ENCODE data around the gene DSTYK.

The DSTYK gene

GRCh38 chr1:205211169-205211838 is at the start of gene DSTYK:
Gene DSTYK (minus strand): TSS chr1:205211702. CDS start chr1:205211535, 167 bp downstream.
- Histone ChIP-seq H2AFZ (peak within 1 kb of the TSS; percentile 97), H3K27ac (peak within 1 kb of the TSS; percentile 90), H3K27me3 (ENCODE audit: control insufficient read depth, insufficient read depth, low read length) (no peaks in the 10 kb centered on the region), H3K79me2 (peaks cover 25% of the 10 kb centered on the region), H3K4me1 (peaks cover 2% of the 10 kb centered on the region), H3K36me3 (ENCODE audit: control insufficient read depth, insufficient read depth, low read length) (no peaks in the 10 kb centered on the region), H3K9ac (peak within 1 kb of the TSS; percentile 53), H3K4me2 (ENCODE audit: low read length) (peak within 1 kb of the TSS; percentile 66), H3K9me3 (ENCODE audit: control insufficient read depth, low read length) (no peaks in the 10 kb centered on the region), H3K4me3 (ENCODE audit: low read depth, low read length) (peak within 1 kb of the TSS; percentile 67)
- TF ChIP-seq CTCF (IDR thresholded peaks at IDR 0.05): no peak

- no peak overlapping the region for H3K9ac ChIP-seq
- H3K36me3 ChIP-seq (ENCODE audit: control insufficient read depth, insufficient read depth, low read length): no peaks in the 10 kb centered on the region
- no peaks in the 10 kb centered on the region for H3K9me3 ChIP-seq (ENCODE audit: control insufficient read depth, low read length)
- H3K4me3 ChIP-seq (ENCODE audit: low read depth, low read length): no peak overlapping the region
- no peak overlapping the region for H3K27ac ChIP-seq
- no peaks in the 10 kb centered on the region for H3K27me3 ChIP-seq (ENCODE audit: control insufficient read depth, insufficient read depth, low read length)
- no peak overlapping the region for H3K4me2 ChIP-seq (ENCODE audit: low read length)
- H2AFZ ChIP-seq: no peak overlapping the region
- H3K4me1 ChIP-seq: peaks cover 6% of the 10 kb centered on the region
- TF ChIP-seq CTCF (IDR thresholded peaks at IDR 0.05): no peak
- H3K79me2 ChIP-seq: peaks cover 2% of the 10 kb centered on the region
Measured at GRCh38 chr1:205259998-205260397, 48.5 kb upstream of the DSTYK start.

GRCh38 chr1:205259324-205259832 is 47.9 kb upstream of the DSTYK start:
- no peak for TF ChIP-seq CTCF (IDR thresholded peaks at IDR 0.05)
- H3K9me3 ChIP-seq (ENCODE audit: control insufficient read depth, low read length): no peaks in the 10 kb centered on the region
- no peak overlapping the region for H3K27ac ChIP-seq
- peaks cover 6% of the 10 kb centered on the region for H3K4me1 ChIP-seq
- no peak overlapping the region for H3K4me2 ChIP-seq (ENCODE audit: low read length)
- no peaks in the 10 kb centered on the region for H3K36me3 ChIP-seq (ENCODE audit: control insufficient read depth, insufficient read depth, low read length)
- no peak overlapping the region for H3K4me3 ChIP-seq (ENCODE audit: low read depth, low read length)
- peaks cover 2% of the 10 kb centered on the region for H3K79me2 ChIP-seq
- no peak overlapping the region for H3K9ac ChIP-seq
- H3K27me3 ChIP-seq (ENCODE audit: control insufficient read depth, insufficient read depth, low read length): no peaks in the 10 kb centered on the region
- H2AFZ ChIP-seq: no peak overlapping the region

- Histone ChIP-seq H3K4me1 (peaks cover 6% of the 10 kb centered on the region), H3K9ac (no peak overlapping the region), H3K79me2 (peaks cover 2% of the 10 kb centered on the region), H3K27ac (no peak overlapping the region), H3K27me3 (ENCODE audit: control insufficient read depth, insufficient read depth, low read length) (no peaks in the 10 kb centered on the region), H2AFZ (no peak overlapping the region), H3K4me2 (ENCODE audit: low read length) (no peak overlapping the region), H3K9me3 (ENCODE audit: control insufficient read depth, low read length) (no peaks in the 10 kb centered on the region), H3K36me3 (ENCODE audit: control insufficient read depth, insufficient read depth, low read length) (no peaks in the 10 kb centered on the region), H3K4me3 (ENCODE audit: low read depth, low read length) (no peak overlapping the region)
- no peak for TF ChIP-seq CTCF (IDR thresholded peaks at IDR 0.05)
Measured at GRCh38 chr1:205258719-205259118, 47.2 kb upstream of the DSTYK start.

- no peak for TF ChIP-seq CTCF (IDR thresholded peaks at IDR 0.05)
- no peak overlapping the region for H3K9ac ChIP-seq
- no peaks in the 10 kb centered on the region for H3K9me3 ChIP-seq (ENCODE audit: control insufficient read depth, low read length)
- H3K36me3 ChIP-seq (ENCODE audit: control insufficient read depth, insufficient read depth, low read length): no peaks in the 10 kb centered on the region
- no peaks in the 10 kb centered on the region for H3K27me3 ChIP-seq (ENCODE audit: control insufficient read depth, insufficient read depth, low read length)
- H3K79me2 ChIP-seq: peaks cover 2% of the 10 kb centered on the region
- no peak overlapping the region for H3K4me3 ChIP-seq (ENCODE audit: low read depth, low read length)
- no peak overlapping the region for H3K27ac ChIP-seq
- H3K4me2 ChIP-seq (ENCODE audit: low read length): no peak overlapping the region
- peaks cover 6% of the 10 kb centered on the region for H3K4me1 ChIP-seq
- no peak overlapping the region for H2AFZ ChIP-seq
Measured at GRCh38 chr1:205258261-205258691, 46.8 kb upstream of the DSTYK start.

All from parathyroid adenoma (tissue), 2 donors.